HEK293 (cell line): Measurements from ENCODE around the gene STARD3.

Experiments used
- SETDB1 ChIP-seq: IDR thresholded peaks from one replicate; pipeline ENCODE4 v1.6.1; 2017; ENCODE audit warnings: mild to moderate bottlenecking, low read length, moderate library complexity, mixed read lengths; ENCODE audit not compliant: insufficient read length
- ZNF114 ChIP-seq: fragments of 450-650 bp; formaldehyde crosslinking; IDR thresholded peaks from 2 replicates; pipeline ENCODE4 v1.5.0; 2017; ENCODE audit warnings: missing biosample characterization, missing genetic modification characterization
- ZNF37A ChIP-seq: fragments of 450-650 bp; IDR thresholded peaks from 2 replicates; pipeline ENCODE4 v1.5.1; 2018; ENCODE audit warnings: missing biosample characterization, missing genetic modification characterization
- TF ChIP-seq, protein P1 (sequence below): fragments of 450-650 bp; formaldehyde crosslinking; IDR thresholded peaks from 2 replicates; pipeline ENCODE4 v1.5.1; 2016; ENCODE audit warnings: missing biosample characterization, missing genetic modification characterization
- TF ChIP-seq, protein P2 (sequence below): IDR thresholded peaks from 2 replicates; pipeline ENCODE4 v1.6.1; 2011; ENCODE audit warnings: mild to moderate bottlenecking, low read depth, low read length, borderline replicate concordance
- TF ChIP-seq, protein P3 (sequence below): sonication (generic); formaldehyde crosslinking; IDR thresholded peaks from 2 replicates; pipeline ENCODE4 v1.8.1; 2022; ENCODE audit warnings: mild to moderate bottlenecking, moderate library complexity, missing genetic modification reagents
- TF ChIP-seq, protein P4 (sequence below): fragments of 450-650 bp; formaldehyde crosslinking; optimal IDR thresholded peaks from 2 replicates; pipeline ENCODE3; 2016; ENCODE audit warnings: missing biosample characterization, mild to moderate bottlenecking, missing genetic modification characterization
- TF ChIP-seq, protein P5 (sequence below): fragments of 450-650 bp; formaldehyde crosslinking; IDR thresholded peaks from 2 replicates; pipeline ENCODE4 v1.5.1; 2016; ENCODE audit warnings: missing biosample characterization, missing genetic modification characterization

DNA sequence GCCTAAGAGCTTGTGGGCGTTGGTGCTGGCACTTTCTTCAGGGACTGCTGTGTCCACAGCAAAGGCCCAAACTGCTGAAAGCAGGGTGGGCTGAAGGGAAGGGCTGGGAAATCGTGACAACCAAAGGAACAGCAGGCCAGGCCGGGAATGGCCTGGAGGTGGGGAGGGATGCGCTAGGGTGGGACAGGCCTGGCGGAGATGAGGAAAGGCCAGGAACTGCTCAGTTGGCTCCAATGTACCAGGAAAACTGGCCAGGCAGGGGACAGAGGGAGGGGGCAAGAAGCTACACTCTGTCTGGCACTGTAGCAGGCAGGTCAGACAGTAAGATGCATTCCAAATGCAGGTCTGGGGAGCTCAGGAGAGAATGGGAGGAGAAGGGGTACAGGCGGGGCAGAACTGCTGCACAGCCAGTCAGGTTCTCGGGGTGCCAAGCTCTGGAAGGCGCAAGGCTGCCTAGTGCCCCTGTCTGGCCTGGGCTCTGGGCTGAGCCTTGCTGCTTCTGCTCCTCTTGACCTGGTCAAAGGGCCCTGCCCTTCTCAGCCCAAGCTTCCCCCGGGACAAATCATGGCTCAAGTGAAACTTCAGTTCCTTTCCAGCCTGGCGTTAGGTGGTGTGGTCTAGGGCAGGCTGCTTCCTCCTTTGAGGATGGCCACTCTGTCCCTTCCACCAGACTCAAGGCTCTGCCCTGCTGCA, 38.6 kb downstream of the STARD3 start:
- TF ChIP-seq SETDB1 (no peak), ZNF114 (no peak), ZNF37A (tag by site-specific recombination) (no peak)
- TF ChIP-seq, protein P1, sequence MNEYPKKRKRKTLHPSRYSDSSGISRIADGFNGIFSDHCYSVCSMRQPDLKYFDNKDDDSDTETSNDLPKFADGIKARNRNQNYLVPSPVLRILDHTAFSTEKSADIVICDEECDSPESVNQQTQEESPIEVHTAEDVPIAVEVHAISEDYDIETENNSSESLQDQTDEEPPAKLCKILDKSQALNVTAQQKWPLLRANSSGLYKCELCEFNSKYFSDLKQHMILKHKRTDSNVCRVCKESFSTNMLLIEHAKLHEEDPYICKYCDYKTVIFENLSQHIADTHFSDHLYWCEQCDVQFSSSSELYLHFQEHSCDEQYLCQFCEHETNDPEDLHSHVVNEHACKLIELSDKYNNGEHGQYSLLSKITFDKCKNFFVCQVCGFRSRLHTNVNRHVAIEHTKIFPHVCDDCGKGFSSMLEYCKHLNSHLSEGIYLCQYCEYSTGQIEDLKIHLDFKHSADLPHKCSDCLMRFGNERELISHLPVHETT (tag by site-specific recombination): no peak
- TF ChIP-seq, protein P2, sequence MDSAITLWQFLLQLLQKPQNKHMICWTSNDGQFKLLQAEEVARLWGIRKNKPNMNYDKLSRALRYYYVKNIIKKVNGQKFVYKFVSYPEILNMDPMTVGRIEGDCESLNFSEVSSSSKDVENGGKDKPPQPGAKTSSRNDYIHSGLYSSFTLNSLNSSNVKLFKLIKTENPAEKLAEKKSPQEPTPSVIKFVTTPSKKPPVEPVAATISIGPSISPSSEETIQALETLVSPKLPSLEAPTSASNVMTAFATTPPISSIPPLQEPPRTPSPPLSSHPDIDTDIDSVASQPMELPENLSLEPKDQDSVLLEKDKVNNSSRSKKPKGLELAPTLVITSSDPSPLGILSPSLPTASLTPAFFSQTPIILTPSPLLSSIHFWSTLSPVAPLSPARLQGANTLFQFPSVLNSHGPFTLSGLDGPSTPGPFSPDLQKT: no peak
- TF ChIP-seq, protein P3, sequence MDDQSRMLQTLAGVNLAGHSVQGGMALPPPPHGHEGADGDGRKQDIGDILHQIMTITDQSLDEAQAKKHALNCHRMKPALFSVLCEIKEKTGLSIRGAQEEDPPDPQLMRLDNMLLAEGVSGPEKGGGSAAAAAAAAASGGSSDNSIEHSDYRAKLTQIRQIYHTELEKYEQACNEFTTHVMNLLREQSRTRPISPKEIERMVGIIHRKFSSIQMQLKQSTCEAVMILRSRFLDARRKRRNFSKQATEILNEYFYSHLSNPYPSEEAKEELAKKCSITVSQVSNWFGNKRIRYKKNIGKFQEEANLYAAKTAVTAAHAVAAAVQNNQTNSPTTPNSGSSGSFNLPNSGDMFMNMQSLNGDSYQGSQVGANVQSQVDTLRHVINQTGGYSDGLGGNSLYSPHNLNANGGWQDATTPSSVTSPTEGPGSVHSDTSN: no peak
- TF ChIP-seq, protein P4, sequence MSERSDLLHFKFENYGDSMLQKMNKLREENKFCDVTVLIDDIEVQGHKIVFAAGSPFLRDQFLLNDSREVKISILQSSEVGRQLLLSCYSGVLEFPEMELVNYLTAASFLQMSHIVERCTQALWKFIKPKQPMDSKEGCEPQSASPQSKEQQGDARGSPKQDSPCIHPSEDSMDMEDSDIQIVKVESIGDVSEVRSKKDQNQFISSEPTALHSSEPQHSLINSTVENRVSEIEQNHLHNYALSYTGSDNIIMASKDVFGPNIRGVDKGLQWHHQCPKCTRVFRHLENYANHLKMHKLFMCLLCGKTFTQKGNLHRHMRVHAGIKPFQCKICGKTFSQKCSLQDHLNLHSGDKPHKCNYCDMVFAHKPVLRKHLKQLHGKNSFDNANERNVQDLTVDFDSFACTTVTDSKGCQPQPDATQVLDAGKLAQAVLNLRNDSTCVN (tag by site-specific recombination): no peak
- TF ChIP-seq, protein P5, sequence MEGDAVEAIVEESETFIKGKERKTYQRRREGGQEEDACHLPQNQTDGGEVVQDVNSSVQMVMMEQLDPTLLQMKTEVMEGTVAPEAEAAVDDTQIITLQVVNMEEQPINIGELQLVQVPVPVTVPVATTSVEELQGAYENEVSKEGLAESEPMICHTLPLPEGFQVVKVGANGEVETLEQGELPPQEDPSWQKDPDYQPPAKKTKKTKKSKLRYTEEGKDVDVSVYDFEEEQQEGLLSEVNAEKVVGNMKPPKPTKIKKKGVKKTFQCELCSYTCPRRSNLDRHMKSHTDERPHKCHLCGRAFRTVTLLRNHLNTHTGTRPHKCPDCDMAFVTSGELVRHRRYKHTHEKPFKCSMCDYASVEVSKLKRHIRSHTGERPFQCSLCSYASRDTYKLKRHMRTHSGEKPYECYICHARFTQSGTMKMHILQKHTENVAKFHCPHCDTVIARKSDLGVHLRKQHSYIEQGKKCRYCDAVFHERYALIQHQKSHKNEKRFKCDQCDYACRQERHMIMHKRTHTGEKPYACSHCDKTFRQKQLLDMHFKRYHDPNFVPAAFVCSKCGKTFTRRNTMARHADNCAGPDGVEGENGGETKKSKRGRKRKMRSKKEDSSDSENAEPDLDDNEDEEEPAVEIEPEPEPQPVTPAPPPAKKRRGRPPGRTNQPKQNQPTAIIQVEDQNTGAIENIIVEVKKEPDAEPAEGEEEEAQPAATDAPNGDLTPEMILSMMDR (tag by site-specific recombination): no peak
